ENCODE measurements around the gene TBXT. TPM values are rescaled to one million over a fixed set of nuclear protein-coding genes. Genes with fewer than 3 reads are reported as not detected.
A peak's percentile ranks its signal among the peaks of the same experiment; 100 is the strongest.

TBXT gene
- total RNA-seq (2011; cell fraction: chromatin; rRNA removed; ENCODE audit: low replicate concordance), result not detected in 2 replicates
- total RNA-seq (2011; cell fraction: nucleolus; rRNA removed), result not detected in 2 replicates
- total RNA-seq (2011; cell fraction: nucleoplasm; rRNA removed), result not detected in 2 replicates
- total RNA-seq (2014; rRNA removed) (not detected in 2 replicates), total RNA-seq (2014; rRNA removed; fragmentation: Illumina TruSeq; extraction: Trizol) (not detected in 2 replicates), total RNA-seq (2015; rRNA removed; fragmentation: Illumina TruSeq; extraction: Trizol) (not detected in 2 replicates), total RNA-seq (2021) (not detected in 2 replicates), polyA plus RNA-seq (2011; rRNA removed) (not detected in 2 replicates), polyA plus RNA-seq (2014; fragmentation: Illumina TruSeq; extraction: Trizol) (not detected in 2 replicates), polyA plus RNA-seq (2014; fragmentation: Nextera tagmentation; extraction: Ambion mirVana) (not detected), polyA plus RNA-seq (2014; rRNA removed) (not detected in 2 replicates), polyA minus RNA-seq (2011; rRNA and poly(A)+ RNA removed) (not detected in 2 replicates), Bru-seq, nascent RNA (not detected), BruChase-seq, experiment 1, labeled RNA remaining after a 2-hour chase (not detected), BruChase-seq, experiment 2, labeled RNA remaining after a 6-hour chase (not detected)
- polyA plus RNA-seq (2011; cell fraction: cytosol; rRNA removed), result not detected in 2 replicates
- not detected in 2 replicates for polyA plus RNA-seq (2011; cell fraction: nucleus; rRNA removed)
- not detected in 2 replicates for polyA plus RNA-seq (2012)
- not detected in 2 replicates for polyA minus RNA-seq (2011; cell fraction: cytosol; rRNA and poly(A)+ RNA removed)
- polyA minus RNA-seq (2011; cell fraction: nucleus; rRNA and poly(A)+ RNA removed), result not detected in 2 replicates
- long read RNA-seq, experiment 1, result 0 reads
- long read RNA-seq, experiment 2, result 0 reads
- long read RNA-seq, experiment 3, result 0 reads

- Histone ChIP-seq H3K27ac (ENCODE audit: extremely low read depth, low read depth, low read length) (no peak within 1 kb of the TSS), H3K9me3 (replicated peaks; ENCODE audit: control insufficient read depth, insufficient read depth, low read depth, low read length) (no peaks in the 10 kb centered on the region), H2AFZ (ENCODE audit: low read depth, low read length) (no peak within 1 kb of the TSS), H3K4me1 (replicated peaks in 1 of 2; ENCODE audit: control insufficient read depth in 2 of 2, insufficient read depth in 2 of 2, low read length in 2 of 2) (peaks cover 0 to 17% of the 10 kb centered on the region in 2 experiments; a peak in 1 of 5 replicates), H3K9ac (ENCODE audit: insufficient read depth in 1 of 2, low read depth in 2 of 2, low read length in 2 of 2) (no peak within 1 kb of the TSS), H3K36me3 (ENCODE audit: control insufficient read depth, insufficient read depth, low read length) (no peaks in the 10 kb centered on the region), H3K4me2 (ENCODE audit: insufficient read depth, low read length) (no peak within 1 kb of the TSS), H3K79me2 (ENCODE audit: control insufficient read depth, insufficient read depth, low read length) (no peaks in the 10 kb centered on the region), H3K4me3 (no peak within 1 kb of the TSS), H3K27me3 (ENCODE audit: control insufficient read depth in 2 of 2, insufficient read depth in 2 of 2, low read length in 2 of 2) (peaks cover 33 to 69% of the 10 kb centered on the region in 2 experiments), H4K20me1 (replicated peaks; ENCODE audit: control insufficient read depth, insufficient read depth, low read length) (no peaks in the 10 kb centered on the region), H3K9me1 (ENCODE audit: control insufficient read depth, insufficient read depth, low read length) (no peaks in the 10 kb centered on the region)
- no TSS peak for BruUV-seq (replicated peaks)
- in situ Hi-C loops (cut with MboI), result no loop called here
- FAIRE-seq (no peak), ATAC-seq (no peak), DNase-seq (ENCODE audit: extremely low read depth in 1 of 4, low spot score in 3 of 4) (peak in 1 of 4 experiments; percentile 6)
- ChIA-PET POLR2A (no interaction called here), CTCF (ENCODE audit: low intra/inter-chr PET ratio) (no interaction called here)
- 32% methylated on average over 59 of the region's 79 CpGs for WGBS (ENCODE audit: insufficient coverage, low coverage, missing lambda C conversion rate)
- intact Hi-C loops (cut with micrococcal nuclease), result no loop called here
- TF ChIP-seq PHTF2 (CRISPR knock-in tag; IDR thresholded peaks at IDR 0.05) (no peak), MLLT1 (IDR thresholded peaks at IDR 0.05) (no peak), ZNF695 (CRISPR knock-in tag; IDR thresholded peaks at IDR 0.05) (no peak), NR2F6 (CRISPR knock-in tag; IDR thresholded peaks at IDR 0.05) (no peak), ZNF445 (CRISPR knock-in tag; IDR thresholded peaks at IDR 0.05; ENCODE audit: low read depth) (no peak), POU5F1 (IDR thresholded peaks at IDR 0.05; ENCODE audit: borderline replicate concordance, low read depth, low read length, partially characterized antibody) (no peak), NFRKB (IDR thresholded peaks at IDR 0.05; ENCODE audit: low read depth) (no peak), NR3C1 (CRISPR knock-in tag; IDR thresholded peaks at IDR 0.05) (no peak), ZNF232 (CRISPR knock-in tag; IDR thresholded peaks at IDR 0.05) (no peak), PHF8 (IDR thresholded peaks at IDR 0.05; ENCODE audit: borderline replicate concordance, low read length) (no peak), BCOR (IDR thresholded peaks at IDR 0.05) (no peak), NEUROD1 (IDR thresholded peaks at IDR 0.05; ENCODE audit: borderline replicate concordance, low read depth, low read length, partially characterized antibody) (no peak), U2AF1 (optimal IDR thresholded peaks at IDR 0.05; ENCODE audit: low read depth, low read length) (no peak), CREB3 (tag; conservative IDR thresholded peaks at IDR 0.05; ENCODE audit: low read depth) (no peak), KDM2B (CRISPR knock-in tag; IDR thresholded peaks at IDR 0.05) (no peak), SMC3 (conservative IDR thresholded peaks at IDR 0.05; ENCODE audit: insufficient read depth, low read depth, low read length) (no peak), ESRRA (IDR thresholded peaks at IDR 0.05; ENCODE audit: borderline replicate concordance, low read depth) (no peak)
These were observed at the start of gene TBXT for GRCh38 chr6:166167801-166168615. TBXT (minus strand) TSS chr6:166167851; CDS start chr6:166167591, 260 bp downstream.

All from K562 (cell line).